Gastroesophageal sphincter (tissue), 3 donors: ENCODE measurements around the gene SIX3.

Experiments
- CTCF ChIP-seq, 4 experiments: fragments of 200-600 bp in 2 of 4; fragments of 450-650 bp in 2 of 4; sonication (generic) in 1 of 4; IDR thresholded peaks; one replicate each; pipeline ENCODE4 v1.5.1; 2017 to 2019; ENCODE audit warnings: antibody characterized with exemption in 4 of 4, mild to moderate bottlenecking in 2 of 4, moderate library complexity in 2 of 4
- EP300 ChIP-seq: sonication (generic); formaldehyde crosslinking; IDR thresholded peaks from one replicate; pipeline ENCODE4 v1.6.1; 2017; ENCODE audit warnings: antibody characterized with exemption, mild to moderate bottlenecking
- POLR2A ChIP-seq, 2 donors: fragments of 450-650 bp; IDR thresholded peaks; one replicate each; pipeline ENCODE4 v1.6.1; 2017; ENCODE audit warnings: antibody characterized with exemption in 2 of 2, mild to moderate bottlenecking in 2 of 2, moderate library complexity in 1 of 2
- POLR2AphosphoS5 ChIP-seq: sonication (generic); formaldehyde crosslinking; IDR thresholded peaks from one replicate; pipeline ENCODE4 v1.6.1; 2017; ENCODE audit warnings: antibody characterized with exemption

GRCh38 chr2:44943031-44943692 lies 1.7 kb downstream of the SIX3 start:
- TF ChIP-seq POLR2AphosphoS5 (no peak), CTCF (IDR thresholded peaks at IDR 0.05) (no peak), EP300 (no peak), POLR2A (IDR thresholded peaks at IDR 0.05) (no peak)
